ENCODE data around the gene DCAF4. TPM values are rescaled to one million over a fixed set of nuclear protein-coding genes. Genes with fewer than 3 reads are reported as not detected.

The DCAF4 gene
- total and polyA plus RNA-seq, 2 donors from 2014 or later: 11.0 to 23.1 TPM

DNA sequence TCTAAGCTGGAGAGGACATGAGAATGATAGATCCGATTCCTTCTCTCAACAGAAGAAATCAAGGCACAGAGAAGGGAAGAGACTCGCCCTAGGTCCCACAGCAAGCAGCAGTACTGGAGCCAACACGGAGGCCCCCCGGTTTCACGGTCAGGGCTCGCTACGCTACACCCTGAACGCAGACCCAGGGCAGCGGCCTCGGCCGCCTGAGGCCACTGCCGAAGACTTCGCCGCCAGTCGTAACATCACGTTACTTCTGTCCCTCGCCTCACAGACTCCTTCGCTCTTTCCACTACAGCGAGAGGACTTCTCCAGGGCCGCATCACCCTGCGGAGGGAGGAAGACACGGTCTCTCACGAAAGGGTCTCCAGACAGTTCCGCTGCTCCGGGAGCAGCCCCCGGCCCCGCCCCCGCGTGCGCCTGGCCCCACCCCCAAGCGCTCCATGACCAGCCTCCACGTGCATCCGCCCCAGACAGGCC, 411 bp upstream of the DCAF4 start:
- intact Hi-C loops (cut with DNase I): no loop called here
- DNase-seq: no peak
- H3K4me3 ChIP-seq (ENCODE audit: low read length in 3 of 3): peak overlapping the region; percentile 73 to 85 (median 83)
- TF ChIP-seq, protein P1, sequence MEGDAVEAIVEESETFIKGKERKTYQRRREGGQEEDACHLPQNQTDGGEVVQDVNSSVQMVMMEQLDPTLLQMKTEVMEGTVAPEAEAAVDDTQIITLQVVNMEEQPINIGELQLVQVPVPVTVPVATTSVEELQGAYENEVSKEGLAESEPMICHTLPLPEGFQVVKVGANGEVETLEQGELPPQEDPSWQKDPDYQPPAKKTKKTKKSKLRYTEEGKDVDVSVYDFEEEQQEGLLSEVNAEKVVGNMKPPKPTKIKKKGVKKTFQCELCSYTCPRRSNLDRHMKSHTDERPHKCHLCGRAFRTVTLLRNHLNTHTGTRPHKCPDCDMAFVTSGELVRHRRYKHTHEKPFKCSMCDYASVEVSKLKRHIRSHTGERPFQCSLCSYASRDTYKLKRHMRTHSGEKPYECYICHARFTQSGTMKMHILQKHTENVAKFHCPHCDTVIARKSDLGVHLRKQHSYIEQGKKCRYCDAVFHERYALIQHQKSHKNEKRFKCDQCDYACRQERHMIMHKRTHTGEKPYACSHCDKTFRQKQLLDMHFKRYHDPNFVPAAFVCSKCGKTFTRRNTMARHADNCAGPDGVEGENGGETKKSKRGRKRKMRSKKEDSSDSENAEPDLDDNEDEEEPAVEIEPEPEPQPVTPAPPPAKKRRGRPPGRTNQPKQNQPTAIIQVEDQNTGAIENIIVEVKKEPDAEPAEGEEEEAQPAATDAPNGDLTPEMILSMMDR (IDR thresholded peaks at IDR 0.05; ENCODE audit: borderline replicate concordance, extremely low read depth, insufficient read depth): no peak
- FAIRE-seq: no peak
- H3K4me1 ChIP-seq (ENCODE audit: control insufficient read depth in 2 of 3, insufficient read depth in 2 of 3, low read depth in 1 of 3, low read length in 3 of 3): no peaks in the 10 kb centered on the region
- peak overlapping the region in 1 of 2 donors; percentile 88 for H3K27ac ChIP-seq (ENCODE audit: low read depth in 2 of 2, low read length in 2 of 2)
- H3K27me3 ChIP-seq (ENCODE audit: control insufficient read depth, insufficient read depth, low read length): no peaks in the 10 kb centered on the region
- no peaks in the 10 kb centered on the region for H3K9me3 ChIP-seq (ENCODE audit: control insufficient read depth in 2 of 3, insufficient read depth in 1 of 3, low read length in 3 of 3)
- H3K36me3 ChIP-seq (ENCODE audit: control insufficient read depth in 2 of 3, insufficient read depth in 3 of 3, low read length in 3 of 3): no peaks in the 10 kb centered on the region
- H3K9ac ChIP-seq (ENCODE audit: low read length in 3 of 3): peak overlapping the region in 2 of 3 donors; percentile 67 to 88

DNA sequence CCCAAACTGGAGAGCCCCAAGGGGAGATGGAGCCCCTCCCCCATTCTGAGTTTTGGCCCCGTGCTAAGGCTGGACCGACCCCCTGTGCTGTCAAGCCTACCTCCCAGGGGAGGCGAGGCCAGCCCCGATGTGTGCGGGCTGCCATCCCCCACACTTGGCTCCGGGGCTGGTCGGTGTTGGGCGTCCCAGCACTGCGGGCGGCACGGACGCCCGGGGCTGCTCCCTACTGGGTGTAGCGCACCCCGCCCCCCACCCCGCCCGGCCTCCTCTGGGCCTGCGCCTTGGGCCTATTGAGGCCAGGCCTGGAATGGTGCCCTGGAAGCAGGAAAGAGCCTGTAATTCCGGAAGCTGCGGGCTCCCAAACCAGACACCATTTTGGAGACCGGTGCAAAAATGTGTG, 2.6 kb downstream of the DCAF4 start:
- H3K36me3 ChIP-seq (ENCODE audit: control insufficient read depth in 2 of 3, insufficient read depth in 3 of 3, low read length in 3 of 3): no peaks in the 10 kb centered on the region
- H3K9ac ChIP-seq (ENCODE audit: low read length in 3 of 3): no peak overlapping the region
- no peaks in the 10 kb centered on the region for H3K9me3 ChIP-seq (ENCODE audit: control insufficient read depth in 2 of 3, insufficient read depth in 1 of 3, low read length in 3 of 3)
- intact Hi-C loops (cut with DNase I): no loop called here
- TF ChIP-seq, protein P1 (IDR thresholded peaks at IDR 0.05; ENCODE audit: borderline replicate concordance, extremely low read depth, insufficient read depth): no peak
- DNase-seq (peak in 1 of 5 donors; percentile 53), FAIRE-seq (no peak)
- H3K4me3 ChIP-seq (ENCODE audit: low read length in 3 of 3): no peak overlapping the region
- no peak overlapping the region for H3K27ac ChIP-seq (ENCODE audit: low read depth in 2 of 2, low read length in 2 of 2)
- no peaks in the 10 kb centered on the region for H3K4me1 ChIP-seq (ENCODE audit: control insufficient read depth in 2 of 3, insufficient read depth in 2 of 3, low read depth in 1 of 3, low read length in 3 of 3)
- no peaks in the 10 kb centered on the region for H3K27me3 ChIP-seq (ENCODE audit: control insufficient read depth, insufficient read depth, low read length)

DNA sequence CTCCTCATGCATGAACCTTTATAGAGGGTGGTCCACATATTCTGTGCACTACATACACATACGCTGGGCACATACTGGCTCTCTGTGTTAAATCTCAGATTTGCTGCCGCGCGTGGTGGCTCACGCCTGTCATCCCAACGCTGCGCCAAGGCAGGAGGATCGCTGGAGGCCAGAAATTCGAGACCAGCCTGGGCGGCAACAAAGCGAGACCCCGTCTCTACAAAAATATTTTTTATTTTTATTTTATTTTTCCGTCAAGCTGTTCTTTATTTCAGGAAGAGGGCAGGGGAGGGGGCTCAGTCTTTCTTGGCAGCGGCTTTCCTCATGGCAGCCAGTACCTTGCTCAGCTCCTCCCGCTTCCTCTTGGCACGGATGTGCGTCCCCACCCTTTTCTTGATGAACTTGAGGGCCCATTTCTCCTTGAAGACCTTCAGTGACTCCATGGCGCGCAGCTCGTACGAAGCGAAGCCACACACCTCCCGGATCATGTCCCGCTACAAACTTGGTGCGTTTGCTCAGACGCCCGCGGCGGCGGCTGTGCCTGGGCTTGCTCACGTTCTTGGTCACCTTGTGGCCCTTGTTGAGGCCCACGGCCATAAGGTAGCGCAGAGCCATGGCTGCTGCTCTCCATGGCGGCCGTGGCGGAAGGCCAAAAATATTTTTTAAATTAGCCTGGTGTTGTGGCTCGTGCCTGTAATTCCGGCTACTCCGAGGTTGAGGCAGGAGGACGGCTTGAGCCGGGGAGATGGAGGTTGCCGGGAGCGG, 3.2 kb downstream of the DCAF4 start:
- DNase-seq (no peak), FAIRE-seq (no peak)
- Histone ChIP-seq H3K27me3 (ENCODE audit: control insufficient read depth, insufficient read depth, low read length) (no peaks in the 10 kb centered on the region), H3K36me3 (ENCODE audit: control insufficient read depth in 2 of 3, insufficient read depth in 3 of 3, low read length in 3 of 3) (no peaks in the 10 kb centered on the region), H3K9ac (ENCODE audit: low read length in 3 of 3) (no peak overlapping the region), H3K4me3 (ENCODE audit: low read length in 3 of 3) (no peak overlapping the region), H3K27ac (ENCODE audit: low read depth in 2 of 2, low read length in 2 of 2) (no peak overlapping the region), H3K9me3 (ENCODE audit: control insufficient read depth in 2 of 3, insufficient read depth in 1 of 3, low read length in 3 of 3) (no peaks in the 10 kb centered on the region), H3K4me1 (ENCODE audit: control insufficient read depth in 2 of 3, insufficient read depth in 2 of 3, low read depth in 1 of 3, low read length in 3 of 3) (no peaks in the 10 kb centered on the region)
- intact Hi-C loops (cut with DNase I): no loop called here
- TF ChIP-seq, protein P1 (IDR thresholded peaks at IDR 0.05; ENCODE audit: borderline replicate concordance, extremely low read depth, insufficient read depth): no peak
